ENCODE measurements around the gene GPHN. TPM values are rescaled to one million over a fixed set of nuclear protein-coding genes. Genes with fewer than 3 reads are reported as not detected.

Gene GPHN
- total RNA-seq, 4 donors from 2014 or later = 14.8 to 20.8 (median 17.0) TPM

DNA sequence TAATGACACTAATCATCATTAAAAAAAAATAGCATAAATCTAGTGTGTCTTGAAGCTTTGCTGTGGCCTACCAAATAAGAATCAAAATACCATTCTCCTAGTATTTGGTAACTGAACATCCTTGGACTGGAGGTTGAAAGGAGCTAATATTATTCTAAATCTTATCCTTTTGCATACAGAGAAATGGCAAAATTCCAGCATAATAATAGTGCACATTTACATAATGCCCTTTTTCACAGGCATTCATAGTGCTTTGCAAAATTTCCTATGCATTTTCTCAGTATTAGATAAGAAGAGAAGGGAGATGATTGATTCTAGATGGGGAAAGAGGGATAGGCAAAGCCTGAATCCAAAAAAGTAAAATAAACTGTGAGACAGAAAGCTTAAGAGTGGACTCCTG, 35.7 kb upstream of the GPHN start:
- no peak overlapping the region for H3K4me3 ChIP-seq (ENCODE audit: low read depth, poor library complexity, severe bottlenecking)
- intact Hi-C loops (cut with DNase I; ENCODE audit: low total_unique reads) = no loop called here
- DNase-seq (ENCODE audit: low spot score in 2 of 2) = no peak
- no peak for TF ChIP-seq POLR2A (IDR thresholded peaks at IDR 0.05)
- TF ChIP-seq, protein P1, sequence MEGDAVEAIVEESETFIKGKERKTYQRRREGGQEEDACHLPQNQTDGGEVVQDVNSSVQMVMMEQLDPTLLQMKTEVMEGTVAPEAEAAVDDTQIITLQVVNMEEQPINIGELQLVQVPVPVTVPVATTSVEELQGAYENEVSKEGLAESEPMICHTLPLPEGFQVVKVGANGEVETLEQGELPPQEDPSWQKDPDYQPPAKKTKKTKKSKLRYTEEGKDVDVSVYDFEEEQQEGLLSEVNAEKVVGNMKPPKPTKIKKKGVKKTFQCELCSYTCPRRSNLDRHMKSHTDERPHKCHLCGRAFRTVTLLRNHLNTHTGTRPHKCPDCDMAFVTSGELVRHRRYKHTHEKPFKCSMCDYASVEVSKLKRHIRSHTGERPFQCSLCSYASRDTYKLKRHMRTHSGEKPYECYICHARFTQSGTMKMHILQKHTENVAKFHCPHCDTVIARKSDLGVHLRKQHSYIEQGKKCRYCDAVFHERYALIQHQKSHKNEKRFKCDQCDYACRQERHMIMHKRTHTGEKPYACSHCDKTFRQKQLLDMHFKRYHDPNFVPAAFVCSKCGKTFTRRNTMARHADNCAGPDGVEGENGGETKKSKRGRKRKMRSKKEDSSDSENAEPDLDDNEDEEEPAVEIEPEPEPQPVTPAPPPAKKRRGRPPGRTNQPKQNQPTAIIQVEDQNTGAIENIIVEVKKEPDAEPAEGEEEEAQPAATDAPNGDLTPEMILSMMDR (IDR thresholded peaks at IDR 0.05) = no peak

DNA sequence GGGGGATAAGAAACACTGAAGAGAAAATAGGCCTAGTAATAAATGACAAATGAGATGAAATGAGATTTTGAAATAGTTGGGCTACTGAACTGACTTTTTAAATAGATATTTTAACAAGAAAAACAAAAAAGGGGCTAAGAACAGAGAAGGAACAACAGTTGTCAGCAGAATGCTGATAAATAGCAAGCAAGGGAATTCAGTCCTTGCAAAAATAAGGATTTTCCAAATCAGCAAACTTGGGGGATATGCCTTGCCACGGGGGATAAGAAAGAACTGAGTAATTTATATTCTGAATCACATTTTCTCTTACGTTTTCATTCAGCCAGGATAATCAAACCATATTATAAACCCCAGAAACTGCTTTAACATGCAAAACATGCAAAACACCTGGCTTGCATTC, 34.7 kb upstream of the GPHN start:
- no peak overlapping the region for H3K4me3 ChIP-seq (ENCODE audit: low read depth, poor library complexity, severe bottlenecking)
- WGBS, 2 donors = 69 to 73% methylated on average over 2 of the region's 2 CpGs
- no peak for TF ChIP-seq POLR2A (IDR thresholded peaks at IDR 0.05)
- TF ChIP-seq, protein P1 (IDR thresholded peaks at IDR 0.05) = no peak
- no peak for DNase-seq (ENCODE audit: low spot score in 2 of 2)
- intact Hi-C loops (cut with DNase I; ENCODE audit: low total_unique reads) = no loop called here

DNA sequence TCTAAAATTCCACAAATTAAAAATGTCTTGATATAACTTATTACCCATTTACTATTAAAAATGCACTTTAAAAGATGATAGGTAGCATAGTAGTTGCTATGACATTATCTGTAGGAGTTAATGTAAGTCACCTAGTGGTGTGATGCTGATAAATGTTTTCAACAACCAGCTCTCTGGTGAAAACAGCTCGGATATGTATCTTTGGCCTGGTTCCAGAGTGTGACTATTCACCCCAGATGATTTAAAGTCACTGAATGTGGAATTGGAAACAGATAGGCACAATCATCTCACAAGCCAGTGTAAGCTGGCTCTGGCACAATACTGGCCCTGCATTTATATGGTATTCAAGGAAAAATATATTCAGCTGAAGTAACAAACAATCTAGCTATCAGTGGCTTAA, 31.0 kb upstream of the GPHN start:
- H3K4me3 ChIP-seq (ENCODE audit: low read depth, poor library complexity, severe bottlenecking) = no peak overlapping the region
- 4 to 5% methylated on average over 1 of the region's 1 CpG for WGBS, 2 donors
- intact Hi-C loops (cut with DNase I; ENCODE audit: low total_unique reads) = no loop called here
- TF ChIP-seq POLR2A (IDR thresholded peaks at IDR 0.05) = no peak
- TF ChIP-seq, protein P1 (IDR thresholded peaks at IDR 0.05) = no peak
- no peak for DNase-seq (ENCODE audit: low spot score in 2 of 2)

DNA sequence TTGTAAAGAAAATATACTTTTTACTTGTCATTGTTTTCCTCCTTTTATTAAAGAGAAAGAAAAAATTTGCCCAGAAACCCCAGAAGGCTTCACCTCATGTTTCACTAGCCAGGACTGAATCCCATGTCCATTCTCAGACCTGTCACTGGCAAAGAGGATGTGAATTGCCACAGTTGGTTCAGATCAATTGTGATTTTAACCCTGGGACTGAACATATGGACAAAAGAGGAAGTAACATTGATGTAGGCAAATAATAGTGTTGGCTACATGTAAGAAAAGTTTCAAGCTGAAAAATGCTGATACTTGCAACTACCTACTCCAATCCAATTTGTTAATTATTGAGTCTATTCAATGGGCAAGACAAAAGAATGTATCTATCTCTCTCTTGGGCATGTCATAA, 30.4 kb upstream of the GPHN start:
- intact Hi-C loops (cut with DNase I; ENCODE audit: low total_unique reads) = no loop called here
- TF ChIP-seq, protein P1 (IDR thresholded peaks at IDR 0.05) = no peak
- no peak for TF ChIP-seq POLR2A (IDR thresholded peaks at IDR 0.05)
- DNase-seq (ENCODE audit: low spot score in 2 of 2) = no peak
- no peak overlapping the region for H3K4me3 ChIP-seq (ENCODE audit: low read depth, poor library complexity, severe bottlenecking)

DNA sequence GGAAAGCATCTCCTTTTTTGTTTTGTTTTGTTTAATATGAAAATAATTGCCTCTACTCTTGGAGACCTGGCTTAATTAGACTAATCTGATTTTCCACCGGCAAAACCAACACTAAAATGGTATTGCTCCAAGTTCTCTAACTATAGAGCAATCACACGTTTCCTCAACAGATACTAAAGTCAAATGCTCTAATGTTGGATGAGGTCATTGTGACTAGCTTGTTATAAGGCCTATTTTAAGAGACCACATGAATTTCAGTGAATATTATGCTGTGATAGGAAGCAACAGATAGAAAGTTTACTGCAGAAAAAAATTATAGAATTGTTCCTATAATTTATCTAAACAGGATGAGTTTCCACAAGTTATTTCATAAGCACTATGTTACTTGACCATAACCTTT, 25.1 kb upstream of the GPHN start:
- 42 to 46% methylated on average over 2 of the region's 2 CpGs for WGBS, 2 donors
- intact Hi-C loops (cut with DNase I; ENCODE audit: low total_unique reads) = no loop called here
- no peak for TF ChIP-seq POLR2A (IDR thresholded peaks at IDR 0.05)
- TF ChIP-seq, protein P1 (IDR thresholded peaks at IDR 0.05) = no peak
- no peak for DNase-seq (ENCODE audit: low spot score in 2 of 2)
- no peak overlapping the region for H3K4me3 ChIP-seq (ENCODE audit: low read depth, poor library complexity, severe bottlenecking)

DNA sequence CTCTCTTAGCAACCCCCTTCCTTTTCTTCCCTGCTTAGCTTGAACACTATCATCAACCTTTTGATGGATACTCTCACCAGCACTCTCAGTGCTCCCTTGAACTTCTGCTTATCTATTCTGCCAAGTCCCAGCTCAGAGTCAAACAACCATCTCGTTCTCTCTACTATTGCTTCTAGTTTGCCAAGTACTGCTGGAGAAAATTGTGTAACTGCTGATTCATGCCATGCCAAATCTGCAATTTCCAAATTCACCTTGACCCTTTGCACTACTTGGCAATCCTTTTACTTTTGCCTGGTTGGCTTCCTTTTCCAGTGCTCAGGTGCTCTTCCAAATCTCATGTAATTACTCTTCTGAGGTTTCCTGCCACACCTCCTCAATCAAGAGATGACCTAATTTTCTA, 24.6 kb upstream of the GPHN start:
- H3K4me3 ChIP-seq (ENCODE audit: low read depth, poor library complexity, severe bottlenecking) = no peak overlapping the region
- intact Hi-C loops (cut with DNase I; ENCODE audit: low total_unique reads) = no loop called here
- TF ChIP-seq POLR2A (IDR thresholded peaks at IDR 0.05) = no peak
- TF ChIP-seq, protein P1 (IDR thresholded peaks at IDR 0.05) = no peak
- 18 to 21% methylated on average over 1 of the region's 1 CpG for WGBS, 2 donors
- DNase-seq (ENCODE audit: low spot score in 2 of 2) = no peak
